BLaER1 treated with 17β-estradiol and CSF1 and Interleukin-3, amounts not matched to agents 10 nM and 100 nM (cell line): ENCODE measurements around the gene TMX2.
A peak's percentile ranks its signal among the peaks of the same experiment; 100 is the strongest.
"Not testable (repeated sequence)": the region's sequence is repeated elsewhere in the genome, so short reads cannot be mapped to it uniquely, and the experiment has no call there.

ENCODE experiments used
- H3K27ac ChIP-seq, 11 experiments: shearing (Covaris generic); formaldehyde crosslinking; 2 replicates each; pipeline ENCODE4 v1.8.1; 2022
- H3K27me3 ChIP-seq, 11 experiments: shearing (Covaris generic); formaldehyde crosslinking; 2 replicates each; pipeline ENCODE4 v1.8.1; 2022
- H3K36me3 ChIP-seq, 11 experiments: shearing (Covaris generic); formaldehyde crosslinking; 2 replicates each; pipeline ENCODE4 v1.8.1; 2022
- H3K4me1 ChIP-seq, 10 experiments: shearing (Covaris generic); formaldehyde crosslinking; 2 replicates each; pipeline ENCODE4 v1.8.1; 2022
- H3K4me2 ChIP-seq, 11 experiments: shearing (Covaris generic); formaldehyde crosslinking; 2 replicates each; pipeline ENCODE4 v1.8.1; 2022
- H3K4me3 ChIP-seq, 10 experiments: shearing (Covaris generic); formaldehyde crosslinking; 2 replicates each; pipeline ENCODE4 v1.8.1; 2022
- H3K9ac ChIP-seq, 11 experiments: shearing (Covaris generic); formaldehyde crosslinking; 2 replicates each; pipeline ENCODE4 v1.8.1; 2022
- H3K9me3 ChIP-seq, 11 experiments: shearing (Covaris generic); formaldehyde crosslinking; replicated peaks in 1 of 11; 2 replicates each; pipeline ENCODE4 v1.8.1; 2022
- H4K20me1 ChIP-seq, 11 experiments: shearing (Covaris generic); formaldehyde crosslinking; 2 replicates each; pipeline ENCODE4 v1.8.1; 2022
- Cebpa-rat ChIP-seq, 11 experiments: shearing (Covaris generic); IDR thresholded peaks; 2 replicates each; pipeline ENCODE4 v1.8.1; 2022

The TMX2 gene

GRCh38 chr11:57704932-57705331, 7.5 kb upstream of the TMX2 start:
- H3K27me3 ChIP-seq: no peaks in the 10 kb centered on the region
- peaks cover under 1 to 22% (median 4%) of the 10 kb centered on the region in 10 experiments; a peak in 15 of 20 replicates for H3K4me1 ChIP-seq
- H3K4me3 ChIP-seq: no peak overlapping the region
- H3K9ac ChIP-seq: no peak overlapping the region
- no peak overlapping the region for H3K4me2 ChIP-seq
- H3K36me3 ChIP-seq: peaks cover 72 to 96% (median 84%) of the 10 kb centered on the region in 11 experiments
- no peak overlapping the region for H3K27ac ChIP-seq
- peaks cover 0 to 82% (median 48%) of the 10 kb centered on the region in 11 experiments; a peak in 18 of 22 replicates for H4K20me1 ChIP-seq
- no peaks in the 10 kb centered on the region for H3K9me3 ChIP-seq
- TF ChIP-seq Cebpa-rat (IDR thresholded peaks at IDR 0.05): no peak

- not testable (repeated sequence) for H3K9ac ChIP-seq
Observed at GRCh38 chr11:57705432-57705831, 7.0 kb upstream of the TMX2 start.

GRCh38 chr11:57709802-57710367, 2.5 kb upstream of the TMX2 start:
- Histone ChIP-seq H3K4me3 (no peak overlapping the region), H3K4me1 (peaks cover 31 to 56% (median 35%) of the 10 kb centered on the region in 10 experiments), H3K36me3 (peaks cover 27 to 69% (median 40%) of the 10 kb centered on the region in 11 experiments), H3K9me3 (peaks cover 0 to 6% (median 4%) of the 10 kb centered on the region in 11 experiments; a peak in 7 of 22 replicates), H3K27ac (no peak overlapping the region), H3K27me3 (no peaks in the 10 kb centered on the region), H3K9ac (peak overlapping the region in 2 of 11 experiments; percentile 1 to 87; a peak in 2 of 22 replicates), H4K20me1 (peaks cover 0 to 84% (median 33%) of the 10 kb centered on the region in 11 experiments; a peak in 18 of 22 replicates), H3K4me2 (peak overlapping the region in 8 of 11 experiments; percentile 87 to 97 (median 92); a peak in 7 of 22 replicates)
- TF ChIP-seq Cebpa-rat (IDR thresholded peaks at IDR 0.05): peak in 5 of 11 experiments; percentile 24 to 55 (median 43); a peak in 4 of 22 replicates

More at GRCh38 chr11:57705432-57705831, 7.0 kb upstream of the TMX2 start:
- not testable (repeated sequence) for H3K27me3 ChIP-seq, H3K9me3 ChIP-seq, H3K4me2 ChIP-seq, H3K4me3 ChIP-seq, H3K27ac ChIP-seq
- Histone ChIP-seq H3K4me1 (peaks cover 5 to 27% (median 9%) of the 10 kb centered on the region in 10 experiments; a peak in 18 of 20 replicates), H3K36me3 (peaks cover 67 to 95% (median 79%) of the 10 kb centered on the region in 11 experiments), H4K20me1 (peaks cover 0 to 85% (median 48%) of the 10 kb centered on the region in 11 experiments; a peak in 18 of 22 replicates)

- Histone ChIP-seq H3K27ac (peak within 1 kb of the TSS; percentile 77 to 95 (median 90)), H3K4me2 (peak within 1 kb of the TSS; percentile 91 to 100 (median 97)), H3K36me3 (peaks cover 16 to 55% (median 31%) of the 10 kb centered on the region in 11 experiments; a peak in 21 of 22 replicates), H3K4me3 (peak within 1 kb of the TSS; percentile 83 to 98 (median 92)), H3K27me3 (no peaks in the 10 kb centered on the region), H3K4me1 (peaks cover 31 to 57% (median 35%) of the 10 kb centered on the region in 10 experiments), H4K20me1 (peaks cover 0 to 72% (median 28%) of the 10 kb centered on the region in 11 experiments; a peak in 18 of 22 replicates), H3K9me3 (peaks cover 0 to 12% (median 9%) of the 10 kb centered on the region in 11 experiments; a peak in 9 of 22 replicates), H3K9ac (peak within 1 kb of the TSS; percentile 86 to 96 (median 92))
- no peak for TF ChIP-seq Cebpa-rat (IDR thresholded peaks at IDR 0.05)
Observed at GRCh38 chr11:57711414-57712255, 758 bp upstream of the TMX2 start, which contains the start of gene MED19. Gene MED19 (minus strand): TSS chr11:57712215. CDS start chr11:57712179, 36 bp downstream.

- Histone ChIP-seq H3K9me3 (peaks cover 0 to 17% (median 9%) of the 10 kb centered on the region in 11 experiments; a peak in 9 of 22 replicates), H3K27me3 (no peaks in the 10 kb centered on the region), H3K4me3 (peak overlapping the region; percentile 83 to 98 (median 92)), H4K20me1 (peaks cover 0 to 63% (median 37%) of the 10 kb centered on the region in 11 experiments; a peak in 17 of 22 replicates), H3K36me3 (peaks cover 15 to 47% (median 32%) of the 10 kb centered on the region in 11 experiments), H3K9ac (peak overlapping the region; percentile 86 to 96 (median 92)), H3K4me1 (peaks cover 31 to 48% (median 35%) of the 10 kb centered on the region in 10 experiments), H3K27ac (peak overlapping the region in 5 of 11 experiments; percentile 84 to 92 (median 90); a peak in 4 of 22 replicates), H3K4me2 (peak overlapping the region; percentile 90 to 100 (median 97))
- no peak for TF ChIP-seq Cebpa-rat (IDR thresholded peaks at IDR 0.05)
Observed at GRCh38 chr11:57713835-57714234, 1.4 kb downstream of the TMX2 start.

- not testable (repeated sequence) for H3K27ac ChIP-seq, H3K4me3 ChIP-seq, H3K27me3 ChIP-seq, H3K4me2 ChIP-seq, H3K9ac ChIP-seq
- Histone ChIP-seq H3K4me1 (peaks cover 11 to 21% (median 16%) of the 10 kb centered on the region in 10 experiments), H4K20me1 (peaks cover 8 to 64% (median 49%) of the 10 kb centered on the region in 11 experiments; a peak in 21 of 22 replicates), H3K9me3 (peaks cover 0 to 17% (median 9%) of the 10 kb centered on the region in 11 experiments; a peak in 9 of 22 replicates), H3K36me3 (peaks cover 36 to 61% (median 50%) of the 10 kb centered on the region in 11 experiments)
Observed at GRCh38 chr11:57716726-57717125, 4.3 kb downstream of the TMX2 start.

GRCh38 chr11:57727185-57727584, 14.8 kb downstream of the TMX2 start:
- Histone ChIP-seq H3K9me3 (no peaks in the 10 kb centered on the region), H3K27me3 (no peaks in the 10 kb centered on the region), H3K4me1 (peaks cover 0 to 13% (median 7%) of the 10 kb centered on the region in 10 experiments; a peak in 10 of 20 replicates), H3K4me3 (no peak overlapping the region), H3K36me3 (peaks cover 15 to 86% (median 59%) of the 10 kb centered on the region in 11 experiments), H3K27ac (no peak overlapping the region), H3K4me2 (no peak overlapping the region), H3K9ac (no peak overlapping the region), H4K20me1 (peaks cover 2 to 100% (median 95%) of the 10 kb centered on the region in 11 experiments; a peak in 21 of 22 replicates)
- TF ChIP-seq Cebpa-rat (IDR thresholded peaks at IDR 0.05): no peak

GRCh38 chr11:57728829-57729228, 16.4 kb downstream of the TMX2 start:
- H4K20me1 ChIP-seq: peaks cover 8 to 100% (median 95%) of the 10 kb centered on the region in 11 experiments; a peak in 21 of 22 replicates
- no peaks in the 10 kb centered on the region for H3K27me3 ChIP-seq
- H3K4me2 ChIP-seq: no peak overlapping the region
- peaks cover 3 to 86% (median 59%) of the 10 kb centered on the region in 11 experiments for H3K36me3 ChIP-seq
- H3K9ac ChIP-seq: peak overlapping the region in 3 of 11 experiments; percentile 8 to 34 (median 27); a peak in 2 of 22 replicates
- no peak for TF ChIP-seq Cebpa-rat (IDR thresholded peaks at IDR 0.05)
- H3K27ac ChIP-seq: no peak overlapping the region
- no peak overlapping the region for H3K4me3 ChIP-seq
- no peaks in the 10 kb centered on the region for H3K9me3 ChIP-seq
- peaks cover 0 to 20% (median 7%) of the 10 kb centered on the region in 10 experiments; a peak in 10 of 20 replicates for H3K4me1 ChIP-seq
